Epithelial cell of prostate (primary cell): ENCODE measurements around the gene TTC39B.

Experiments
- DNase-seq: peaks from one replicate; pipeline ENCODE4 v3.0.0-alpha.2; 2011; ENCODE audit warnings: low read depth, low spot score
- H3K27ac ChIP-seq: fragments of 450-650 bp; 2 replicates; pipeline ENCODE4 v1.5.1; 2017; ENCODE audit warnings: mild to moderate bottlenecking

Gene TTC39B

DNA sequence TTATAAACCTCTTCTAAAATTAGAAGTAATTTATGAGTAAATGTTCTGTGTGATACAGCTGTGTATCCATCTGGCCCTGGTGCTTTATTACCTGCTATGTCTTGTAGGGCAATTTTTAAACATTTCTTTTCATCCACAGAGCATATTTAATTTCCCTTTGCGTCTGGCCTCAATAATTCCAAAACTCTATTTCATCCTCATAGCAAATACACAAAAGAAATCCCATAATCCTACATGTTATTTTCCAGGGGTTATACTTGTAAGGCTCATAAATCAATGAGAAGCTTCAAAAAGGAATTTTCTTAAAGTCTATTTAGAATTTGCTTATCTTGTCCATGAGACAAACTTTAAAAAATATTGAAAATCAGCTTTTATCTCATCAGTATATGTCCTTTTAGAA is 167.0 kb downstream of the TTC39B start:
- H3K27ac ChIP-seq = no peak overlapping the region
- no peak for DNase-seq

- DNase-seq = no peak
- H3K27ac ChIP-seq = no peak overlapping the region
Measured at GRCh38 chr9:15139469-15139868, 167.5 kb downstream of the TTC39B start.

GRCh38 chr9:15138357-15138686 is 168.7 kb downstream of the TTC39B start:
- DNase-seq = no peak

GRCh38 chr9:15137658-15138356 is 169.2 kb downstream of the TTC39B start:
- no peak for DNase-seq
- no peak overlapping the region for H3K27ac ChIP-seq

More at GRCh38 chr9:15138357-15138686, 168.7 kb downstream of the TTC39B start:
- no peak overlapping the region for H3K27ac ChIP-seq

DNA sequence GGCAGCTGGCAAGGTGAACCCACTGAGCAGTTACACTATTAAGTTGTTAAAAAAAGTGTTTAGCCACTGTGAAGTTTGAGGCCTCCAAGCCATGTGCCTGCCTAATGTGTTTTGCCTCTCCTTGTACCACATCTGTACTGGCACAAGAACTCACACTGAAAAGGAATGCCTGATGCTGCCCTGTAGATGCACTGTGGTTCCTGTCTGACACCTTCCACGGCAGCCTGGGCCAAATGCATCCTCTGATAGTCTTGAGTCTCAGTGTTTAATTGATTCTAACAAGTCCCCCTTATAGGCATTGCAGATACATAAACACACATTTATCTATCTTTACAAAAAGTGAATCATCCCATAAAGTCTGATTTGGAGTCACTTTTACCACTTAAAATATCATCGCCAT is 169.9 kb downstream of the TTC39B start:
- no peak overlapping the region for H3K27ac ChIP-seq
- DNase-seq = no peak

DNA sequence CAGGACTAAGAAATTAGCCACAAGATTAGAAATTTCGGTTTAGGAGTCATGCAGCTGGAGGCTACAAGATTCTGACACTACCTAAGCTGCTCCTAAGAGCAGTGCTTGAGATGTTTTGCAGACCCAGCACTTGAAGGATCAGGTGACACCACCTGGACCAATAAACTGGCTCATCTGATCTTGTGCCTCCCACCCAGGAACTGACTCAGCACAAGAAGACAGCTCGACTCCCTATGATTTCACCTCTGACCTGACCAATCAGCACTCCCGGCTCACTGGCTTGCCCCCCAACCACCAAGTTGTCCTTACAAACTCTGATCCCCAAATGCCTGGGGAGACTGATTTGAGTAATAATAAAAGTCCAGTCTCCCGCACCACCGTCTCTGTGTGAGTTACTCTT is 170.4 kb downstream of the TTC39B start:
- no peak for DNase-seq
- no peak overlapping the region for H3K27ac ChIP-seq

- H3K27ac ChIP-seq = no peak overlapping the region
- no peak for DNase-seq
Measured at GRCh38 chr9:15135164-15135792, 171.7 kb downstream of the TTC39B start.

GRCh38 chr9:15133488-15133887 is 173.5 kb downstream of the TTC39B start:
- no peak for DNase-seq
- H3K27ac ChIP-seq = no peak overlapping the region

DNA sequence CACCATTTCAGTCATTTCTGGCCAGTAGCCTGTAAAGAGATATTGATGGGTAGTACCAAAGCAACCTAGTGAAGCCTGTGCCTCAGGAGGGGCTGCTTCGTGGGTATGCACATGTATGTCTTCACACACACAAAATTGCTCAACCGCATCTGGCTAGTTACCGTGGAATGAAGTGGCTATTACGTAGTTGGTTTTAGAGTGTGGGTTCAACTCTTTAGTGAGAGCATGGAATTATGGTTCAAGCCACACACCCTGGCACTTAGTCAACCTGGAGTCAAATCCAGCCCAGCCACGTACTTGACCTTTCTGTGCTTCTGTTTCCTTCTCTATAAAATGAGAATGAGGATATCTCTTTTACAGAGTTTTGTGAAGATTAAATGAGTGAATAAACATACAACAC is 174.9 kb downstream of the TTC39B start:
- no peak overlapping the region for H3K27ac ChIP-seq
- DNase-seq = no peak

GRCh38 chr9:15131094-15131493 is 175.9 kb downstream of the TTC39B start:
- H3K27ac ChIP-seq = no peak overlapping the region
- no peak for DNase-seq

GRCh38 chr9:15127831-15128230 is 179.2 kb downstream of the TTC39B start:
- H3K27ac ChIP-seq = no peak overlapping the region
- no peak for DNase-seq

DNA sequence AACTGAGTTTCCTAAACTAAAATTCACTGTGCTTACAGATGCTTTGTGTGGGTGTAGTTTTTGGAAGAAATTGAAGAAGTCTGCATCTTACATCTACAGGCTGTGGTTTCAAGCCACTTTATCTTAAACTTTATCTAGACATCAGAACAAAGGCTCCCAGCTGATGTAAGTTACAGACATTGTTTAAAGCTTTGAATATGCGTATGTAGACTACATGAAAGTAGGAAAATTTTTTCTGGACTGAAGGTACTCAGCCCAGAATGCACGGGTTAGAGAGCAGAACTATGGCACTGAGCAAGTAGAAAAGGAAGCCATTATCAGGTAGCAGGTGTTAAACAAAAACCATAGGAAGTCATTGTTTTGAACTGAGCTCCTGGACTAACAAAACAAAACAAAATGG is 185.4 kb downstream of the TTC39B start:
- no peak overlapping the region for H3K27ac ChIP-seq
- DNase-seq = no peak

DNA sequence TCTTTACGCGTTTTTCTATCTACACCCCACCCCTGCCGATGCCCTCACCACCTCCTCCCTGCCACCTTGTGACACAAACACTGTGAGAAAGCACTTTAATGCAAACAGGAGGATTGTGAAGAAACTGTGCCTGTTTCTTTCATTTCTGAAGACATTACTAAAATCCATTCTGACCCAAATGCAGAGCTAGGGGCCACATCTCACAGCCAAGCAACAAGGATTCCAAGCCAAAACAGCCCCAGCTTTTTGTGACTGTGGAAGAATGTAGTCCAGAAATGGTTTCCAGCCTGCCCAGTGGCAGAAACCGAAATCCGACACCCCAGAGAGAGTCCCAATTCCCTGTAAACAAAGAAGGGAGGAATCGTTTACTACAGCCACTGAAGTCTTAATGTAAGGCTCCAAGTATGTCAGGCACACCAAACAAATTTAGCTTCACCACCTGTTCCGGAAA is 190.9 kb downstream of the TTC39B start:
- DNase-seq = no peak
- no peak overlapping the region for H3K27ac ChIP-seq

DNA sequence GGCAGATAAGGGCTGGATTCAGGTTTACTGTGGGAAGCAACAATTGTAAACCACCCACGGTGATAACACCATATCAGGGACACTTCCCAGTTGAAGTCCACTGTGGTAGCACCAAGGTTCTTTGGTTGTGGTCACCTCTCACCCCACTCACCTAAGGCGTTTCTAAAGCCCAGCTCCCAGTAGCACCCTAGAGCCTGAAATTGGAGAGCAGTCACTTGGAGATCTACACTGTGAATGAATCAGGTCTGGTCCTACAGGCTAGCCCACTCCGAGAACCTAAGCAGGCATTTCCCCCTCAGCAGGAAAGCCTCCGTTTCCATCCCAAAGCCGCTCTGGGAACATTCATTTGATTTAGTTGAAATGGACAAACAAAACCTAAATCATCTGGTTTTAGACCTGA is 191.3 kb downstream of the TTC39B start:
- no peak overlapping the region for H3K27ac ChIP-seq
- DNase-seq = no peak

DNA sequence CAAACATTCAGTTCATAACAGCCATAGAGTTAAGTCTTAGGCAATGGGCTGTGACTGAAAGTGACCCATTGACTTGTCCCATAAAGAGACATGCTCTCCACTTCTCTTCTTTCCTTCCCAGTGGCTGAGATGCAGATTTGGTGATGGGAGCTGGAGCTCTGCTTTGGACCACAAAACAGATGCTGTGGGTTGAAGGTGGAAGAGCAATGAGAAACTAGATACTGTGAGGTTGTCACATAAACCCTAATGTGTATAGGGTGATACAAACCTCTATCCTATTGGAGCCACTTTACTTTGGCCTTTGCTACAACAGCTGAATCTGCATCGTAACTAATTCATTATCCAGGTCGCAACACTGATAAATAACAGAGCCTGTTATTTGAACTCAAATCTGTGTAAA is 192.0 kb downstream of the TTC39B start:
- no peak for DNase-seq
- H3K27ac ChIP-seq = no peak overlapping the region
